ENCODE measurements around the gene HSF5. TPM values are rescaled to one million over a fixed set of nuclear protein-coding genes. Genes with fewer than 3 reads are reported as not detected.

Gene HSF5
- total and polyA plus RNA-seq, 2 donors (not counting 3 experiments of a cell fraction or from before 2014, with no cell fraction given), result 0.03 TPM; not detected in 1

GRCh38 chr17:58373923-58374322 lies 114.3 kb downstream of the HSF5 start:
- H3K4me2 ChIP-seq (ENCODE audit: insufficient read depth, low read length), result no peak overlapping the region
- no peaks in the 10 kb centered on the region for H4K20me1 ChIP-seq (replicated peaks; ENCODE audit: control insufficient read depth, extremely low read depth, insufficient read depth, low read length)
- no peaks in the 10 kb centered on the region for H3K36me3 ChIP-seq (ENCODE audit: control insufficient read depth in 2 of 2, extremely low read depth in 1 of 2, insufficient read depth in 2 of 2, low read length in 2 of 2)
- no peak overlapping the region for H3K4me3 ChIP-seq (replicated peaks in 1 of 3; ENCODE audit: insufficient read depth in 1 of 3, low read depth in 1 of 3, low read length in 3 of 3)
- BruUV-seq (replicated peaks), result no TSS peak
- no peaks in the 10 kb centered on the region for H3K9me1 ChIP-seq (replicated peaks; ENCODE audit: control insufficient read depth, extremely low read depth, insufficient read depth, low read length)
- ChIA-PET CTCF (interaction anchor here (0.5 kb wide), 1 partner anchor 17 kb away, joined by 3 read pairs; no protein-coding TSS in a partner anchor), POLR2A (no interaction called here)
- intact Hi-C loops (cut with micrococcal nuclease), result no loop called here
- H3K27ac ChIP-seq (ENCODE audit: insufficient read depth, low read depth, low read length), result no peak overlapping the region
- H3K79me2 ChIP-seq (ENCODE audit: control insufficient read depth, insufficient read depth, low read length), result no peaks in the 10 kb centered on the region
- H3K9ac ChIP-seq (replicated peaks; ENCODE audit: extremely low read depth, insufficient read depth, low read length), result no peak overlapping the region
- no peaks in the 10 kb centered on the region for H3K9me3 ChIP-seq (replicated peaks; ENCODE audit: control insufficient read depth, insufficient read depth, low read length)
- dilution Hi-C loops (cut with MboI; ENCODE audit: extremely low pct_ligation_motif_present, low sequenced_read_pairs), result no loop called here
- no peaks in the 10 kb centered on the region for H3K4me1 ChIP-seq (ENCODE audit: control insufficient read depth, extremely low read depth, insufficient read depth, low read length)
- TF ChIP-seq POLR2AphosphoS5 (IDR thresholded peaks at IDR 0.05; ENCODE audit: insufficient read depth, low read depth, low read length), result no peak
- TF ChIP-seq POLR2A (IDR thresholded peaks at IDR 0.05; ENCODE audit: low read depth, low read length), result no peak
- no peak for TF ChIP-seq MYC (IDR thresholded peaks at IDR 0.05; ENCODE audit: low read depth, low read length)
- TF ChIP-seq MAX (IDR thresholded peaks at IDR 0.05; ENCODE audit: insufficient read depth, insufficient read length), result no peak
- no peak for TF ChIP-seq FOS (IDR thresholded peaks at IDR 0.05; ENCODE audit: borderline replicate concordance, insufficient read depth, low read length)
- FAIRE-seq (no peak), DNase-seq (ENCODE audit: low read depth, low spot score) (no peak)
- H3K27me3 ChIP-seq (ENCODE audit: control insufficient read depth in 2 of 2, insufficient read depth in 2 of 2, low read length in 2 of 2), result peaks cover 0 to 2% of the 10 kb centered on the region in 2 experiments
- no peak overlapping the region for H2AFZ ChIP-seq (ENCODE audit: low read depth, low read length)

- Histone ChIP-seq H3K9me1 (replicated peaks; ENCODE audit: control insufficient read depth, extremely low read depth, insufficient read depth, low read length) (no peaks in the 10 kb centered on the region), H3K9ac (replicated peaks; ENCODE audit: extremely low read depth, insufficient read depth, low read length) (no peak overlapping the region), H3K4me1 (ENCODE audit: control insufficient read depth, extremely low read depth, insufficient read depth, low read length) (no peaks in the 10 kb centered on the region), H3K27ac (ENCODE audit: insufficient read depth, low read depth, low read length) (no peak overlapping the region), H3K36me3 (ENCODE audit: control insufficient read depth in 2 of 2, extremely low read depth in 1 of 2, insufficient read depth in 2 of 2, low read length in 2 of 2) (no peaks in the 10 kb centered on the region), H3K4me2 (ENCODE audit: insufficient read depth, low read length) (no peak overlapping the region), H3K9me3 (replicated peaks; ENCODE audit: control insufficient read depth, insufficient read depth, low read length) (no peaks in the 10 kb centered on the region), H2AFZ (ENCODE audit: low read depth, low read length) (no peak overlapping the region), H3K4me3 (replicated peaks in 1 of 3; ENCODE audit: insufficient read depth in 1 of 3, low read depth in 1 of 3, low read length in 3 of 3) (no peak overlapping the region), H3K27me3 (ENCODE audit: control insufficient read depth in 2 of 2, insufficient read depth in 2 of 2, low read length in 2 of 2) (peaks cover 0 to 2% of the 10 kb centered on the region in 2 experiments), H4K20me1 (replicated peaks; ENCODE audit: control insufficient read depth, extremely low read depth, insufficient read depth, low read length) (no peaks in the 10 kb centered on the region), H3K79me2 (ENCODE audit: control insufficient read depth, insufficient read depth, low read length) (no peaks in the 10 kb centered on the region)
- FAIRE-seq, result no peak
- dilution Hi-C loops (cut with MboI; ENCODE audit: extremely low pct_ligation_motif_present, low sequenced_read_pairs), result no loop called here
- ChIA-PET POLR2A (no interaction called here), CTCF (no interaction called here)
- TF ChIP-seq GATA2 (IDR thresholded peaks at IDR 0.05; ENCODE audit: insufficient read depth, insufficient read length, low read depth, low read length), result no peak
- no peak for TF ChIP-seq POLR2A (IDR thresholded peaks at IDR 0.05; ENCODE audit: low read depth, low read length)
- no peak for TF ChIP-seq FOS (IDR thresholded peaks at IDR 0.05; ENCODE audit: borderline replicate concordance, insufficient read depth, low read length)
- TF ChIP-seq CTCF (IDR thresholded peaks at IDR 0.05; ENCODE audit: extremely low read depth in 1 of 2, insufficient read depth in 1 of 2, low read depth in 1 of 2, low read length in 2 of 2), result no peak
- TF ChIP-seq JUN (IDR thresholded peaks at IDR 0.05; ENCODE audit: borderline replicate concordance, insufficient read depth, insufficient read length, low read depth), result no peak
- TF ChIP-seq MAX (IDR thresholded peaks at IDR 0.05; ENCODE audit: insufficient read depth, insufficient read length), result no peak
- TF ChIP-seq POLR2AphosphoS5 (IDR thresholded peaks at IDR 0.05; ENCODE audit: insufficient read depth, low read depth, low read length), result no peak
- no peak for TF ChIP-seq EZH2 (IDR thresholded peaks at IDR 0.05; ENCODE audit: borderline replicate concordance, low read depth, low read length, severe bottlenecking)
- no peak for TF ChIP-seq MYC (IDR thresholded peaks at IDR 0.05; ENCODE audit: low read depth, low read length)
- BruUV-seq (replicated peaks), result no TSS peak
- intact Hi-C loops (cut with micrococcal nuclease), result no loop called here
- no peak for DNase-seq (ENCODE audit: low read depth, low spot score)
These were observed 115.2 kb downstream of the HSF5 start for GRCh38 chr17:58373003-58373402.
